Thyroid gland (tissue), 4 donors: Measurements from ENCODE around the gene ACSM4. TPM values are rescaled to one million over a fixed set of nuclear protein-coding genes. Genes with fewer than 3 reads are reported as not detected.

Experiments used
- DNase-seq, 2 donors: peaks; one replicate each; pipeline ENCODE4 v3.0.0-alpha.2; 2019
- H3K27ac ChIP-seq, 3 donors: fragments of 200-600 bp; sonication (generic); 1 replicate in 2 of 3; 2 replicates in 1 of 3; pipeline ENCODE4 v1.5.1; 2016 to 2019; ENCODE audit warnings: mild to moderate bottlenecking in 1 of 3, moderate library complexity in 1 of 3
- H3K27me3 ChIP-seq: fragments of 200-600 bp; sonication (generic); one replicate; pipeline ENCODE4 v1.5.1; 2019
- H3K36me3 ChIP-seq, 2 donors: fragments of 200-600 bp; sonication (generic); one replicate each; pipeline ENCODE4 v1.5.1; 2016 to 2019
- H3K4me1 ChIP-seq, 2 donors: fragments of 200-600 bp; sonication (generic); one replicate each; pipeline ENCODE4 v1.5.1; 2017 to 2019
- H3K4me3 ChIP-seq, 3 donors: fragments of 200-600 bp; sonication (generic); replicated peaks in 1 of 3; 1 replicate in 2 of 3; 2 replicates in 1 of 3; pipeline ENCODE4 v1.5.1; 2016; ENCODE audit warnings: mild to moderate bottlenecking in 1 of 3
- H3K9me3 ChIP-seq: fragments of 200-600 bp; sonication (generic); one replicate; pipeline ENCODE4 v1.5.1; 2017
- POLR2A ChIP-seq, 2 donors: fragments of 450-650 bp; IDR thresholded peaks; one replicate each; pipeline ENCODE4 v1.6.1; 2017; ENCODE audit warnings: antibody characterized with exemption in 2 of 2, mild to moderate bottlenecking in 2 of 2, moderate library complexity in 1 of 2
- WGBS, 2 donors: methylation state at CpG; one replicate each; pipeline ENCODE4 v1.1.5; 2017; 5-methylcytosine and 5-hydroxymethylcytosine counted together
- intact Hi-C: fragments of 100-400 bp; cut with DNase I; formaldehyde crosslinking; loops from one replicate; pipeline ENCODE4 v1.15.1; 2023
- total RNA-seq, 4 donors: library from RNA; depleted of rRNA; stranded (reverse); fragments of >200 nt; gene quantifications; one replicate each; pipeline ENCODE4 v1.2.3, GENCODE V29; 2016
- TF ChIP-seq, protein P1 (sequence below), 6 experiments: fragments of 200-600 bp in 3 of 6; fragments of 450-650 bp in 3 of 6; sonication (generic) in 3 of 6; IDR thresholded peaks; one replicate each; pipeline ENCODE4 v1.5.1; 2016 to 2019; ENCODE audit warnings: antibody characterized with exemption in 6 of 6, mild to moderate bottlenecking in 2 of 6, inconsistent platforms in 1 of 6, moderate library complexity in 1 of 6

ACSM4 gene
- total RNA-seq = not detected

- DNase-seq = no peak
- no peaks in the 10 kb centered on the region for H3K36me3 ChIP-seq
- H3K4me1 ChIP-seq = no peaks in the 10 kb centered on the region
- no peak within 1 kb of the TSS for H3K27ac ChIP-seq
- no peak within 1 kb of the TSS for H3K4me3 ChIP-seq
- H3K9me3 ChIP-seq = no peaks in the 10 kb centered on the region
- H3K27me3 ChIP-seq = no peaks in the 10 kb centered on the region
- TF ChIP-seq POLR2A (IDR thresholded peaks at IDR 0.05) = no peak
- TF ChIP-seq, protein P1, sequence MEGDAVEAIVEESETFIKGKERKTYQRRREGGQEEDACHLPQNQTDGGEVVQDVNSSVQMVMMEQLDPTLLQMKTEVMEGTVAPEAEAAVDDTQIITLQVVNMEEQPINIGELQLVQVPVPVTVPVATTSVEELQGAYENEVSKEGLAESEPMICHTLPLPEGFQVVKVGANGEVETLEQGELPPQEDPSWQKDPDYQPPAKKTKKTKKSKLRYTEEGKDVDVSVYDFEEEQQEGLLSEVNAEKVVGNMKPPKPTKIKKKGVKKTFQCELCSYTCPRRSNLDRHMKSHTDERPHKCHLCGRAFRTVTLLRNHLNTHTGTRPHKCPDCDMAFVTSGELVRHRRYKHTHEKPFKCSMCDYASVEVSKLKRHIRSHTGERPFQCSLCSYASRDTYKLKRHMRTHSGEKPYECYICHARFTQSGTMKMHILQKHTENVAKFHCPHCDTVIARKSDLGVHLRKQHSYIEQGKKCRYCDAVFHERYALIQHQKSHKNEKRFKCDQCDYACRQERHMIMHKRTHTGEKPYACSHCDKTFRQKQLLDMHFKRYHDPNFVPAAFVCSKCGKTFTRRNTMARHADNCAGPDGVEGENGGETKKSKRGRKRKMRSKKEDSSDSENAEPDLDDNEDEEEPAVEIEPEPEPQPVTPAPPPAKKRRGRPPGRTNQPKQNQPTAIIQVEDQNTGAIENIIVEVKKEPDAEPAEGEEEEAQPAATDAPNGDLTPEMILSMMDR (IDR thresholded peaks at IDR 0.05) = no peak
- 88 to 89% methylated on average over 3 of the region's 3 CpGs for WGBS, 2 donors
- intact Hi-C loops = no loop called here
Observed at GRCh38 chr12:7303772-7304171, at the start of gene ACSM4. ACSM4 (plus strand) TSS chr12:7304072; CDS start chr12:7304332, 260 bp downstream.

DNA sequence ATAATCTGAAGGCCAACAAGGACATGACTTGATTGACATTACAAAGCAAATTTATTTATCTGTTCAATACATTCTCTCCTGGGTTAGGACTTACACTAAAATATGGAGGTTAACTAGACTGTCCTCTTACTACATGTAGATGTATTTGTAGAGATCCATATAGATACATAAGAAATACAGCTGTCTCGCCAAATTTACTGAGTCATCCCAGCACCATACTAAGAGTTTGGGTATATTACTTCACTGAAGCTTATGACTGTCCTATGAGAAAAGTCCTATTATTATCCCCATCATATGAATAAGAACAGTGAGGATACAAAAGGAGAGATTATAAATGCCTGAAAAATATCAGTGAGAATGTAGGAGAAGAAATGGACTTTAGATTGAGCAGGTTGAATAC lies 44.8 kb upstream of the ACSM4 start:
- no peak for DNase-seq
- TF ChIP-seq, protein P1 (IDR thresholded peaks at IDR 0.05) = no peak
- no peak for TF ChIP-seq POLR2A (IDR thresholded peaks at IDR 0.05)
- no peaks in the 10 kb centered on the region for H3K4me1 ChIP-seq
- H3K27ac ChIP-seq = no peak overlapping the region
- intact Hi-C loops = no loop called here
- no peak overlapping the region for H3K4me3 ChIP-seq
- no peaks in the 10 kb centered on the region for H3K9me3 ChIP-seq
- 94% methylated on average over 1 of the region's 1 CpG for WGBS, 2 donors
- H3K36me3 ChIP-seq = no peaks in the 10 kb centered on the region
- H3K27me3 ChIP-seq = no peaks in the 10 kb centered on the region

- intact Hi-C loops = no loop called here
- H3K4me1 ChIP-seq = no peaks in the 10 kb centered on the region
- no peak for DNase-seq
Observed at GRCh38 chr12:7264538-7264937, 39.3 kb upstream of the ACSM4 start.

GRCh38 chr12:7265251-7265650 lies 38.6 kb upstream of the ACSM4 start:
- Histone ChIP-seq H3K27ac (no peak overlapping the region), H3K9me3 (no peaks in the 10 kb centered on the region), H3K4me3 (no peak overlapping the region), H3K4me1 (no peaks in the 10 kb centered on the region), H3K36me3 (no peaks in the 10 kb centered on the region), H3K27me3 (no peaks in the 10 kb centered on the region)
- 95% methylated on average over 4 of the region's 4 CpGs for WGBS, 2 donors
- intact Hi-C loops = no loop called here
- TF ChIP-seq POLR2A (IDR thresholded peaks at IDR 0.05) = no peak
- TF ChIP-seq, protein P1 (IDR thresholded peaks at IDR 0.05) = no peak
- DNase-seq = no peak

More at GRCh38 chr12:7264538-7264937, 39.3 kb upstream of the ACSM4 start:
- H3K27me3 ChIP-seq = no peaks in the 10 kb centered on the region
- no peak overlapping the region for H3K4me3 ChIP-seq
- TF ChIP-seq, protein P1 (IDR thresholded peaks at IDR 0.05) = no peak
- no peak for TF ChIP-seq POLR2A (IDR thresholded peaks at IDR 0.05)
- no peaks in the 10 kb centered on the region for H3K9me3 ChIP-seq
- no peaks in the 10 kb centered on the region for H3K36me3 ChIP-seq
- no peak overlapping the region for H3K27ac ChIP-seq

DNA sequence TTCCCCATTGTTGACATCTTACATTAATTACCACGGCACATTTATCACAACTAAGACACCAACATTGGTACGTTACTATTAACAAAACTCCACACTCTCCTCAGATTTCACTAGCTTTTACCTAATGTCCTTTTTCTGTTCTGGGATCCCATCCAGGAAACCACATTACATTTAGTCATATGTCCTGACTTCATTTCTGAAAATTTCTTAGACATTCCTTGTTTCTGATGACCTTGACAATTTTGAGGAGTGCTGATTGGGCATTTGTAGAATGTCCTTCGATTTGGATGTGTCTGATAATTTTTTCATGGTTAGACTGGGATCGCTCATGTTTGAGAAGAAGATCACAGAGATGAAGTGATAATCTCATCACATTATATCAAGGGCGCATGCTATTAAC lies 34.6 kb upstream of the ACSM4 start:
- TF ChIP-seq, protein P1 (IDR thresholded peaks at IDR 0.05) = no peak
- TF ChIP-seq POLR2A (IDR thresholded peaks at IDR 0.05) = no peak
- H3K4me1 ChIP-seq = no peaks in the 10 kb centered on the region
- H3K4me3 ChIP-seq = no peak overlapping the region
- no peaks in the 10 kb centered on the region for H3K27me3 ChIP-seq
- intact Hi-C loops = no loop called here
- H3K27ac ChIP-seq = no peak overlapping the region
- 85 to 87% methylated on average over 5 of the region's 5 CpGs for WGBS, 2 donors
- H3K9me3 ChIP-seq = no peaks in the 10 kb centered on the region
- H3K36me3 ChIP-seq = no peaks in the 10 kb centered on the region
- DNase-seq = no peak
